Neural crest cell (in vitro differentiated cells): ENCODE measurements around the gene ZFR2. TPM values are rescaled to one million over a fixed set of nuclear protein-coding genes. Genes with fewer than 3 reads are reported as not detected.

Experiments
- DNase-seq: peaks from one replicate; pipeline ENCODE4 v3.0.0; 2021; ENCODE audit warnings: low read depth, mixed read lengths, low spot score
- H3K27ac Mint-ChIP-seq: one replicate; pipeline ENCODE4 v1.8.0; 2021; ENCODE audit warnings: mild to moderate bottlenecking, mixed read lengths; ENCODE audit not compliant: unreplicated experiment
- H3K27me3 Mint-ChIP-seq: 2 replicates; pipeline ENCODE4 v1.8.0; 2021; ENCODE audit warnings: low read depth, mild to moderate bottlenecking, mixed read lengths
- H3K36me3 Mint-ChIP-seq: 2 replicates; pipeline ENCODE4 v1.8.0; 2021; ENCODE audit warnings: low read depth, mild to moderate bottlenecking, mixed read lengths
- H3K4me1 Mint-ChIP-seq: 2 replicates; pipeline ENCODE4 v1.8.0; 2021; ENCODE audit warnings: mixed read lengths
- H3K4me3 Mint-ChIP-seq: one replicate; pipeline ENCODE4 v1.8.0; 2021; ENCODE audit warnings: mild to moderate bottlenecking, mixed read lengths
- H3K9me3 Mint-ChIP-seq: 2 replicates; pipeline ENCODE4 v1.8.0; 2021; ENCODE audit warnings: mixed read lengths
- CTCF ChIP-seq: fragments of 200-600 bp; sonication (generic); conservative IDR thresholded peaks from 2 replicates; pipeline ENCODE4 v1.5.0; 2021; ENCODE audit warnings: antibody characterized with exemption, mild to moderate bottlenecking
- total RNA-seq: library from RNA; stranded (reverse); gene quantifications from 2 replicates; pipeline ENCODE4 v1.2.1, GENCODE V29; 2021

Gene ZFR2
- total RNA-seq, 1 donor from 2014 or later = 4.2 TPM

- DNase-seq = no peak
- H3K36me3 Mint-ChIP-seq = no peaks in the 10 kb centered on the region
- H3K9me3 Mint-ChIP-seq = no peaks in the 10 kb centered on the region
- TF ChIP-seq CTCF = no peak
- H3K4me3 Mint-ChIP-seq = peak overlapping the region; percentile 38
- H3K27me3 Mint-ChIP-seq = no peaks in the 10 kb centered on the region
- no peaks in the 10 kb centered on the region for H3K4me1 Mint-ChIP-seq
- no peak overlapping the region for H3K27ac Mint-ChIP-seq
Measured at GRCh38 chr19:3770136-3770999, 98.5 kb downstream of the ZFR2 start.

- no peaks in the 10 kb centered on the region for H3K36me3 Mint-ChIP-seq
- no peak for DNase-seq
- no peaks in the 10 kb centered on the region for H3K27me3 Mint-ChIP-seq
- H3K9me3 Mint-ChIP-seq = no peaks in the 10 kb centered on the region
- no peak for TF ChIP-seq CTCF
- no peak overlapping the region for H3K4me3 Mint-ChIP-seq
- H3K4me1 Mint-ChIP-seq = no peaks in the 10 kb centered on the region
- H3K27ac Mint-ChIP-seq = no peak overlapping the region
Measured at GRCh38 chr19:3769494-3769893, 99.3 kb downstream of the ZFR2 start.

- no peaks in the 10 kb centered on the region for H3K36me3 Mint-ChIP-seq
- no peaks in the 10 kb centered on the region for H3K4me1 Mint-ChIP-seq
- H3K4me3 Mint-ChIP-seq = no peak overlapping the region
- no peak for DNase-seq
- H3K27me3 Mint-ChIP-seq = no peaks in the 10 kb centered on the region
- TF ChIP-seq CTCF = no peak
- H3K27ac Mint-ChIP-seq = no peak overlapping the region
- H3K9me3 Mint-ChIP-seq = no peaks in the 10 kb centered on the region
Measured at GRCh38 chr19:3768748-3769099, 100.1 kb downstream of the ZFR2 start.

GRCh38 chr19:3768015-3768747 lies 100.7 kb downstream of the ZFR2 start:
- no peak for TF ChIP-seq CTCF
- no peaks in the 10 kb centered on the region for H3K9me3 Mint-ChIP-seq

GRCh38 chr19:3767050-3767449 lies 101.8 kb downstream of the ZFR2 start:
- Mint-ChIP-seq H3K27ac (no peak overlapping the region), H3K4me3 (no peak overlapping the region), H3K9me3 (no peaks in the 10 kb centered on the region), H3K4me1 (peaks cover 9% of the 10 kb centered on the region), H3K27me3 (peaks cover 2% of the 10 kb centered on the region), H3K36me3 (peaks cover 3% of the 10 kb centered on the region)
- no peak for DNase-seq
- no peak for TF ChIP-seq CTCF

More at GRCh38 chr19:3768015-3768747, 100.7 kb downstream of the ZFR2 start:
- H3K4me3 Mint-ChIP-seq = no peak overlapping the region
- no peak overlapping the region for H3K27ac Mint-ChIP-seq
- no peak for DNase-seq
- H3K27me3 Mint-ChIP-seq = no peaks in the 10 kb centered on the region
- no peaks in the 10 kb centered on the region for H3K36me3 Mint-ChIP-seq
- peaks cover 2% of the 10 kb centered on the region for H3K4me1 Mint-ChIP-seq
